HEK293 (cell line): Measurements from ENCODE around the gene KIRREL1.

Experiments used
- CTCF ChIA-PET: fragments of 350-600 bp; formaldehyde crosslinking; extraction: SDS; loops from one replicate; lab custom pipeline; 2021; ENCODE audit warnings: antibody characterized with exemption; lab: Yijun Ruan, JAX
- POLR2A ChIA-PET: fragments of 300-600 bp; formaldehyde crosslinking; extraction: SDS; loops from one replicate; lab custom pipeline; 2020; ENCODE audit warnings: antibody characterized with exemption, inconsistent platforms; lab: Yijun Ruan, JAX
- H3K27ac ChIP-seq: fragments of 200-500 bp; sonication (Bioruptor generic); 2 replicates; pipeline ENCODE4 v1.5.1; 2014; ENCODE audit warnings: low read depth, low read length, control low read depth, inconsistent platforms; ENCODE audit errors: extremely low read depth
- H3K36me3 ChIP-seq, 2 experiments: fragments of 200-500 bp in 1 of 2; sonication (Bioruptor generic) in 1 of 2; 1 replicate in 1 of 2; 2 replicates in 1 of 2; pipeline ENCODE4 v1.5.1; 2014 to 2017; ENCODE audit warnings: inconsistent platforms in 2 of 2, low read length in 2 of 2; ENCODE audit not compliant: control insufficient read depth in 2 of 2, insufficient read depth in 1 of 2
- H3K4me1 ChIP-seq: fragments of 200-500 bp; sonication (Bioruptor generic); 2 replicates; pipeline ENCODE4 v1.5.1; 2014; ENCODE audit warnings: mild to moderate bottlenecking, low read length, inconsistent platforms; ENCODE audit not compliant: control insufficient read depth, insufficient read depth
- H3K4me3 ChIP-seq: 2 replicates; pipeline ENCODE4 v1.5.1; 2011; ENCODE audit warnings: low read depth, mild to moderate bottlenecking, control low read depth, low read length, moderate library complexity
- H3K9me3 ChIP-seq: fragments of 200-500 bp; sonication (Bioruptor generic); 2 replicates; pipeline ENCODE4 v1.5.1; 2014; ENCODE audit warnings: low read depth, low read length, inconsistent platforms; ENCODE audit not compliant: control insufficient read depth, insufficient read depth
- GLIS1 ChIP-seq: fragments of 450-650 bp; formaldehyde crosslinking; IDR thresholded peaks from 2 replicates; pipeline ENCODE4 v1.5.1; 2016; ENCODE audit warnings: missing biosample characterization, missing genetic modification characterization
- GLIS2 ChIP-seq: fragments of 450-650 bp; formaldehyde crosslinking; IDR thresholded peaks from 2 replicates; pipeline ENCODE4 v1.5.1; 2016; ENCODE audit warnings: missing biosample characterization, missing genetic modification characterization
- IKZF3 ChIP-seq: fragments of 450-650 bp; IDR thresholded peaks from 2 replicates; pipeline ENCODE4 v1.5.0; 2018; ENCODE audit warnings: missing biosample characterization, mild to moderate bottlenecking, missing genetic modification characterization, moderate library complexity
- SCRT1 ChIP-seq: fragments of 450-650 bp; formaldehyde crosslinking; IDR thresholded peaks from 2 replicates; pipeline ENCODE4 v1.5.1; 2016; ENCODE audit warnings: missing biosample characterization, missing genetic modification characterization, borderline replicate concordance
- ZNF274 ChIP-seq, 2 experiments: fragments of 200-500 bp in 1 of 2; fragments of 450-650 bp in 1 of 2; sonication (Bioruptor generic) in 1 of 2; formaldehyde crosslinking in 1 of 2; IDR thresholded peaks; 2 replicates each; pipeline versions ENCODE4 v1.5.1 to v1.6.1; 2014 to 2016; ENCODE audit warnings: borderline replicate concordance in 1 of 2, inconsistent platforms in 1 of 2, low read length in 1 of 2, missing biosample characterization in 1 of 2, missing genetic modification characterization in 1 of 2
- ZNF324 ChIP-seq: fragments of 450-650 bp; formaldehyde crosslinking; IDR thresholded peaks from 2 replicates; pipeline ENCODE4 v1.5.1; 2016; ENCODE audit warnings: missing biosample characterization, missing genetic modification characterization
- ZNF433 ChIP-seq: fragments of 450-650 bp; formaldehyde crosslinking; IDR thresholded peaks from 2 replicates; pipeline ENCODE4 v1.5.1; 2016; ENCODE audit warnings: missing biosample characterization, missing genetic modification characterization, low read depth
- ZNF514 ChIP-seq: fragments of 450-650 bp; formaldehyde crosslinking; IDR thresholded peaks from 2 replicates; pipeline ENCODE4 v1.5.1; 2016; ENCODE audit warnings: missing biosample characterization, missing genetic modification characterization
- ZNF624 ChIP-seq: fragments of 450-650 bp; formaldehyde crosslinking; IDR thresholded peaks from 2 replicates; pipeline ENCODE4 v1.5.1; 2017; ENCODE audit warnings: missing biosample characterization, missing genetic modification characterization
- ZNF626 ChIP-seq: fragments of 450-650 bp; sonication (Bioruptor Pico); formaldehyde crosslinking; IDR thresholded peaks from 2 replicates; pipeline ENCODE4 v1.5.1; 2018; ENCODE audit warnings: missing biosample characterization, missing genetic modification characterization, inconsistent platforms
- ZNF654 ChIP-seq: fragments of 450-650 bp; formaldehyde crosslinking; IDR thresholded peaks from 2 replicates; pipeline ENCODE4 v1.5.1; 2016; ENCODE audit warnings: low read depth, missing biosample characterization, missing genetic modification characterization
- ZNF670 ChIP-seq: fragments of 450-650 bp; formaldehyde crosslinking; IDR thresholded peaks from 2 replicates; pipeline ENCODE4 v1.5.1; 2016; ENCODE audit warnings: missing biosample characterization, missing genetic modification characterization, low read depth
- ZNF830 ChIP-seq: fragments of 450-650 bp; IDR thresholded peaks from 2 replicates; pipeline ENCODE4 v1.5.0; 2018; ENCODE audit warnings: missing biosample characterization, missing genetic modification characterization, low read depth, mild to moderate bottlenecking, moderate library complexity
- ZNF837 ChIP-seq: fragments of 450-650 bp; formaldehyde crosslinking; IDR thresholded peaks from 2 replicates; pipeline ENCODE4 v1.5.1; 2016; ENCODE audit warnings: missing biosample characterization, missing genetic modification characterization
- ZXDB ChIP-seq: fragments of 450-650 bp; formaldehyde crosslinking; IDR thresholded peaks from 2 replicates; pipeline ENCODE4 v1.5.1; 2016; ENCODE audit warnings: missing biosample characterization, missing genetic modification characterization
- TF ChIP-seq, protein P1 (sequence below): fragments of 450-650 bp; IDR thresholded peaks from 2 replicates; pipeline ENCODE4 v1.5.1; 2018; ENCODE audit warnings: missing biosample characterization, missing genetic modification characterization
- TF ChIP-seq, protein P2 (sequence below): fragments of 450-650 bp; formaldehyde crosslinking; IDR thresholded peaks from 2 replicates; pipeline ENCODE4 v1.5.1; 2017; ENCODE audit warnings: missing biosample characterization, missing genetic modification characterization
- TF ChIP-seq, protein P3 (sequence below): fragments of 450-650 bp; formaldehyde crosslinking; IDR thresholded peaks from 2 replicates; pipeline ENCODE4 v1.5.1; 2016; ENCODE audit warnings: missing biosample characterization, missing genetic modification characterization
- TF ChIP-seq, protein P4 (sequence below): fragments of 450-650 bp; formaldehyde crosslinking; IDR thresholded peaks from 2 replicates; pipeline ENCODE4 v1.5.1; 2016; ENCODE audit warnings: missing biosample characterization, missing genetic modification characterization, borderline replicate concordance

Gene KIRREL1

DNA sequence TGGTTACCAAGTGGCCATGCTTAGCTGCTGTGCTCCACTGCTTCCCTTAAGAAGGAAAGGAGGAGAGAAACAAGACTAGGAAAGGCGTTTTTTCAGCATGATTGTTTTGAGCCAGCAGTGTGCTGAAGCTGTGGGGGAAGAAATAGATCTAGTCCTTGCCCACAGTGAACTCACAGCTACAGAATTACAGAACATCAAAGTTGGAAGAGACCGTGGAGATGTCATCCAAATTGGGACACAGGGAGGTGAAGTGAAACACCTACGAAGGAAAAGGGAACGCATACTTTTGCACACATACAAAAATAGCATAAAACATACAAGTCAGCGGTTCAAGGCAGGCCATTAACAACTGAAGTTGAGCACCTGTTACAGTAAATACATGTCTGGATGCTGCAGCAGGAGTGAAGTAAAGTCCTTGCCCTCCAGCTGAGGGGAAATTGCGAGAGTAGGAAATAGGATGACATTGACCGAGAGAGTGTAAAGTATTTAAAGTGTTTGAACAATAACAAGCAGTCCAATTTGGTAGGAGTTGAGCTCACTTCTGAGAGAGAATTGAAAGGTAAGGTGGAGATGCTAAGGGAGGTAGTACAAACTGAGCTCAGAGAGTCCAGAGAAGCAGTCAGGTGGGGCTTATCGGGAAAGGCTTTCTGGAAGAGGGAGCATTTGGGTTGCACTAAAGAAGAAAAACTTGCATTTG, 55.1 kb downstream of the KIRREL1 start:
- CTCF ChIA-PET, result interaction anchor here (0.7 to 1.5 kb wide), 7 partner anchors 14 to 614 kb away, joined by 3 to 7 read pairs (median 4); no protein-coding TSS in a partner anchor

DNA sequence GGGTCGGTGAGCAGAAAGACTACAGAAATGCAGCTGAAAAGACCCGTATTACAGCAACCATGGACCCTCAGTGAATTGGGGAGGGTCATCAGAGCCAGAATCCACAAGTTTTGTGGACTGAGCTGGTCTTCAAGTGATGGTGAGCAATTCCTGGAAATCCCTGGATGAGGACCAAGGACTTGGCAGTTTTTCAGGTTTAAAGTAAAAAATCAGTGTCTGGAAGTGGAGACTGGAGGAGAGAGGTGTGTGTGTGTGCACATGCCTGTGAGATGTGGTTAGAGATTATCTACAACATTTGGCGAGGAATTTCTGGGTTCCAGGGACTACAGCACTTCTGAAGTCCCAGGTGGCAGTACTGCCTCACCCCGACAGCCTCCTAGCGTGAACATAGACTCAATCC, 56.4 kb downstream of the KIRREL1 start:
- ChIA-PET POLR2A (no interaction called here), CTCF (interaction anchor here (0.6 kb wide), 1 partner anchor 29 kb away, joined by 4 read pairs; no protein-coding TSS in a partner anchor)
- TF ChIP-seq ZNF670 (tag by site-specific recombination), result no peak
- no peak for TF ChIP-seq ZNF514
- TF ChIP-seq, protein P1, sequence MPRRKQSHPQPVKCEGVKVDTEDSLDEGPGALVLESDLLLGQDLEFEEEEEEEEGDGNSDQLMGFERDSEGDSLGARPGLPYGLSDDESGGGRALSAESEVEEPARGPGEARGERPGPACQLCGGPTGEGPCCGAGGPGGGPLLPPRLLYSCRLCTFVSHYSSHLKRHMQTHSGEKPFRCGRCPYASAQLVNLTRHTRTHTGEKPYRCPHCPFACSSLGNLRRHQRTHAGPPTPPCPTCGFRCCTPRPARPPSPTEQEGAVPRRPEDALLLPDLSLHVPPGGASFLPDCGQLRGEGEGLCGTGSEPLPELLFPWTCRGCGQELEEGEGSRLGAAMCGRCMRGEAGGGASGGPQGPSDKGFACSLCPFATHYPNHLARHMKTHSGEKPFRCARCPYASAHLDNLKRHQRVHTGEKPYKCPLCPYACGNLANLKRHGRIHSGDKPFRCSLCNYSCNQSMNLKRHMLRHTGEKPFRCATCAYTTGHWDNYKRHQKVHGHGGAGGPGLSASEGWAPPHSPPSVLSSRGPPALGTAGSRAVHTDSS, result no peak
- TF ChIP-seq ZNF837 (tag by site-specific recombination), result no peak
- TF ChIP-seq ZNF830 (tag by site-specific recombination), result no peak
- TF ChIP-seq GLIS2 (tag by site-specific recombination), result no peak
- no peak for TF ChIP-seq ZNF324 (tag by site-specific recombination)
- TF ChIP-seq, protein P2, sequence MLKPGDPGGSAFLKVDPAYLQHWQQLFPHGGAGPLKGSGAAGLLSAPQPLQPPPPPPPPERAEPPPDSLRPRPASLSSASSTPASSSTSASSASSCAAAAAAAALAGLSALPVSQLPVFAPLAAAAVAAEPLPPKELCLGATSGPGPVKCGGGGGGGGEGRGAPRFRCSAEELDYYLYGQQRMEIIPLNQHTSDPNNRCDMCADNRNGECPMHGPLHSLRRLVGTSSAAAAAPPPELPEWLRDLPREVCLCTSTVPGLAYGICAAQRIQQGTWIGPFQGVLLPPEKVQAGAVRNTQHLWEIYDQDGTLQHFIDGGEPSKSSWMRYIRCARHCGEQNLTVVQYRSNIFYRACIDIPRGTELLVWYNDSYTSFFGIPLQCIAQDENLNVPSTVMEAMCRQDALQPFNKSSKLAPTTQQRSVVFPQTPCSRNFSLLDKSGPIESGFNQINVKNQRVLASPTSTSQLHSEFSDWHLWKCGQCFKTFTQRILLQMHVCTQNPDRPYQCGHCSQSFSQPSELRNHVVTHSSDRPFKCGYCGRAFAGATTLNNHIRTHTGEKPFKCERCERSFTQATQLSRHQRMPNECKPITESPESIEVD (tag by site-specific recombination), result no peak
- Histone ChIP-seq H3K4me3 (no peak overlapping the region), H3K4me1 (no peaks in the 10 kb centered on the region), H3K9me3 (no peaks in the 10 kb centered on the region), H3K36me3 (no peaks in the 10 kb centered on the region), H3K27ac (no peak overlapping the region)

More for the DNA sequence above, 55.1 kb downstream of the KIRREL1 start:
- POLR2A ChIA-PET, result interaction anchor here (0.9 kb wide), 1 partner anchor 10 kb away, joined by 3 read pairs; no protein-coding TSS in a partner anchor
- Histone ChIP-seq H3K4me1 (no peaks in the 10 kb centered on the region), H3K36me3 (no peaks in the 10 kb centered on the region), H3K4me3 (no peak overlapping the region), H3K27ac (no peak overlapping the region), H3K9me3 (no peaks in the 10 kb centered on the region)
- TF ChIP-seq ZNF624 (tag by site-specific recombination) (no peak), GLIS1 (tag by site-specific recombination) (0 out of 2 replicates have a peak, but pooled peaks have one; percentile 35)

DNA sequence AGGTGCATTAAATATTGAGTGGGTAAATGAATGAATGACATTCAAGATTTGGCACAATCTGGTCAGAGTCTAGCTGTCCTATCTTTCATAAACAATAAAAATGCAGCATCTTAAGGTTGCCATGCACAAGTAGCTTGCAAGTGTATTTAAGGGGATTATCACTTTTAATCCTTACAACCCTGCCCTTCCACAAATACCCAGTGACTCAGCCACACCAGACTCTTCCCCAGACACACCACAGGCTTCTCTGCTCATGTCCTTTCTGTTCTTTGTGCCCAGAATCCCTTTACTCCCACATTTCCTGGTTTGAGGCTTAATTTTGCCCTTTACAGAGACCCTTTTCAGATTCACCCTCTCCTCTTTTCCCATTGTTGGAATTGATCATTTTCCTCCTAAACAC, 59.8 kb downstream of the KIRREL1 start:
- Histone ChIP-seq H3K27ac (no peak overlapping the region), H3K4me1 (no peaks in the 10 kb centered on the region), H3K4me3 (no peak overlapping the region), H3K9me3 (no peaks in the 10 kb centered on the region), H3K36me3 (no peaks in the 10 kb centered on the region)
- CTCF ChIA-PET, result interaction anchor here (1.3 to 2.1 kb wide), 3 partner anchors 61 to 90 kb away, joined by 4 to 5 read pairs (median 5); no protein-coding TSS in a partner anchor
- POLR2A ChIA-PET, result no interaction called here
- no peak for TF ChIP-seq ZNF433 (tag by site-specific recombination)
- TF ChIP-seq, protein P3, sequence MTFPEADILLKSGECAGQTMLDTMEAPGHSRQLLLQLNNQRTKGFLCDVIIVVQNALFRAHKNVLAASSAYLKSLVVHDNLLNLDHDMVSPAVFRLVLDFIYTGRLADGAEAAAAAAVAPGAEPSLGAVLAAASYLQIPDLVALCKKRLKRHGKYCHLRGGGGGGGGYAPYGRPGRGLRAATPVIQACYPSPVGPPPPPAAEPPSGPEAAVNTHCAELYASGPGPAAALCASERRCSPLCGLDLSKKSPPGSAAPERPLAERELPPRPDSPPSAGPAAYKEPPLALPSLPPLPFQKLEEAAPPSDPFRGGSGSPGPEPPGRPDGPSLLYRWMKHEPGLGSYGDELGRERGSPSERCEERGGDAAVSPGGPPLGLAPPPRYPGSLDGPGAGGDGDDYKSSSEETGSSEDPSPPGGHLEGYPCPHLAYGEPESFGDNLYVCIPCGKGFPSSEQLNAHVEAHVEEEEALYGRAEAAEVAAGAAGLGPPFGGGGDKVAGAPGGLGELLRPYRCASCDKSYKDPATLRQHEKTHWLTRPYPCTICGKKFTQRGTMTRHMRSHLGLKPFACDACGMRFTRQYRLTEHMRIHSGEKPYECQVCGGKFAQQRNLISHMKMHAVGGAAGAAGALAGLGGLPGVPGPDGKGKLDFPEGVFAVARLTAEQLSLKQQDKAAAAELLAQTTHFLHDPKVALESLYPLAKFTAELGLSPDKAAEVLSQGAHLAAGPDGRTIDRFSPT (tag by site-specific recombination), result no peak
- no peak for TF ChIP-seq ZXDB (tag by site-specific recombination)
- no peak for TF ChIP-seq ZNF654 (tag by site-specific recombination)
- no peak for TF ChIP-seq ZNF626 (tag by site-specific recombination)
- no peak for TF ChIP-seq SCRT1 (tag by site-specific recombination)
- TF ChIP-seq ZNF274 (IDR thresholded peaks at IDR 0.05; ENCODE audit: low read length), result no peak
- no peak for TF ChIP-seq ZNF274 (tag by site-specific recombination; IDR thresholded peaks at IDR 0.05; ENCODE audit: borderline replicate concordance)
- TF ChIP-seq IKZF3, result no peak
- TF ChIP-seq, protein P4, sequence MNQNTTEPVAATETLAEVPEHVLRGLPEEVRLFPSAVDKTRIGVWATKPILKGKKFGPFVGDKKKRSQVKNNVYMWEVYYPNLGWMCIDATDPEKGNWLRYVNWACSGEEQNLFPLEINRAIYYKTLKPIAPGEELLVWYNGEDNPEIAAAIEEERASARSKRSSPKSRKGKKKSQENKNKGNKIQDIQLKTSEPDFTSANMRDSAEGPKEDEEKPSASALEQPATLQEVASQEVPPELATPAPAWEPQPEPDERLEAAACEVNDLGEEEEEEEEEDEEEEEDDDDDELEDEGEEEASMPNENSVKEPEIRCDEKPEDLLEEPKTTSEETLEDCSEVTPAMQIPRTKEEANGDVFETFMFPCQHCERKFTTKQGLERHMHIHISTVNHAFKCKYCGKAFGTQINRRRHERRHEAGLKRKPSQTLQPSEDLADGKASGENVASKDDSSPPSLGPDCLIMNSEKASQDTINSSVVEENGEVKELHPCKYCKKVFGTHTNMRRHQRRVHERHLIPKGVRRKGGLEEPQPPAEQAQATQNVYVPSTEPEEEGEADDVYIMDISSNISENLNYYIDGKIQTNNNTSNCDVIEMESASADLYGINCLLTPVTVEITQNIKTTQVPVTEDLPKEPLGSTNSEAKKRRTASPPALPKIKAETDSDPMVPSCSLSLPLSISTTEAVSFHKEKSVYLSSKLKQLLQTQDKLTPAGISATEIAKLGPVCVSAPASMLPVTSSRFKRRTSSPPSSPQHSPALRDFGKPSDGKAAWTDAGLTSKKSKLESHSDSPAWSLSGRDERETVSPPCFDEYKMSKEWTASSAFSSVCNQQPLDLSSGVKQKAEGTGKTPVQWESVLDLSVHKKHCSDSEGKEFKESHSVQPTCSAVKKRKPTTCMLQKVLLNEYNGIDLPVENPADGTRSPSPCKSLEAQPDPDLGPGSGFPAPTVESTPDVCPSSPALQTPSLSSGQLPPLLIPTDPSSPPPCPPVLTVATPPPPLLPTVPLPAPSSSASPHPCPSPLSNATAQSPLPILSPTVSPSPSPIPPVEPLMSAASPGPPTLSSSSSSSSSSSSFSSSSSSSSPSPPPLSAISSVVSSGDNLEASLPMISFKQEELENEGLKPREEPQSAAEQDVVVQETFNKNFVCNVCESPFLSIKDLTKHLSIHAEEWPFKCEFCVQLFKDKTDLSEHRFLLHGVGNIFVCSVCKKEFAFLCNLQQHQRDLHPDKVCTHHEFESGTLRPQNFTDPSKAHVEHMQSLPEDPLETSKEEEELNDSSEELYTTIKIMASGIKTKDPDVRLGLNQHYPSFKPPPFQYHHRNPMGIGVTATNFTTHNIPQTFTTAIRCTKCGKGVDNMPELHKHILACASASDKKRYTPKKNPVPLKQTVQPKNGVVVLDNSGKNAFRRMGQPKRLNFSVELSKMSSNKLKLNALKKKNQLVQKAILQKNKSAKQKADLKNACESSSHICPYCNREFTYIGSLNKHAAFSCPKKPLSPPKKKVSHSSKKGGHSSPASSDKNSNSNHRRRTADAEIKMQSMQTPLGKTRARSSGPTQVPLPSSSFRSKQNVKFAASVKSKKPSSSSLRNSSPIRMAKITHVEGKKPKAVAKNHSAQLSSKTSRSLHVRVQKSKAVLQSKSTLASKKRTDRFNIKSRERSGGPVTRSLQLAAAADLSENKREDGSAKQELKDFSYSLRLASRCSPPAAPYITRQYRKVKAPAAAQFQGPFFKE, result no peak
